ENCODE results near the gene PSAT1. TPM values are rescaled to one million over a fixed set of nuclear protein-coding genes. Genes with fewer than 3 reads are reported as not detected.

PSAT1 gene
- total RNA-seq, 2 donors from 2014 or later, result 1.6 to 1.9 TPM

- Histone ChIP-seq H3K36me3 (no peaks in the 10 kb centered on the region), H3K4me1 (ENCODE audit: control insufficient read depth in 1 of 2, low read depth in 2 of 2) (no peaks in the 10 kb centered on the region), H3K27ac (no peak overlapping the region), H3K27me3 (replicated peaks; ENCODE audit: insufficient read depth) (no peaks in the 10 kb centered on the region), H3K9me3 (no peaks in the 10 kb centered on the region), H3K4me3 (no peak overlapping the region)
- TF ChIP-seq, protein P1, sequence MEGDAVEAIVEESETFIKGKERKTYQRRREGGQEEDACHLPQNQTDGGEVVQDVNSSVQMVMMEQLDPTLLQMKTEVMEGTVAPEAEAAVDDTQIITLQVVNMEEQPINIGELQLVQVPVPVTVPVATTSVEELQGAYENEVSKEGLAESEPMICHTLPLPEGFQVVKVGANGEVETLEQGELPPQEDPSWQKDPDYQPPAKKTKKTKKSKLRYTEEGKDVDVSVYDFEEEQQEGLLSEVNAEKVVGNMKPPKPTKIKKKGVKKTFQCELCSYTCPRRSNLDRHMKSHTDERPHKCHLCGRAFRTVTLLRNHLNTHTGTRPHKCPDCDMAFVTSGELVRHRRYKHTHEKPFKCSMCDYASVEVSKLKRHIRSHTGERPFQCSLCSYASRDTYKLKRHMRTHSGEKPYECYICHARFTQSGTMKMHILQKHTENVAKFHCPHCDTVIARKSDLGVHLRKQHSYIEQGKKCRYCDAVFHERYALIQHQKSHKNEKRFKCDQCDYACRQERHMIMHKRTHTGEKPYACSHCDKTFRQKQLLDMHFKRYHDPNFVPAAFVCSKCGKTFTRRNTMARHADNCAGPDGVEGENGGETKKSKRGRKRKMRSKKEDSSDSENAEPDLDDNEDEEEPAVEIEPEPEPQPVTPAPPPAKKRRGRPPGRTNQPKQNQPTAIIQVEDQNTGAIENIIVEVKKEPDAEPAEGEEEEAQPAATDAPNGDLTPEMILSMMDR (IDR thresholded peaks at IDR 0.05), result no peak
- no peak for DNase-seq (ENCODE audit: low spot score)
- no peak for ATAC-seq (ENCODE audit: insufficient number of reproducible peaks, low FRiP score, low read depth)
These were observed 59.7 kb downstream of the PSAT1 start for GRCh38 chr9:78356634-78357033.

DNA sequence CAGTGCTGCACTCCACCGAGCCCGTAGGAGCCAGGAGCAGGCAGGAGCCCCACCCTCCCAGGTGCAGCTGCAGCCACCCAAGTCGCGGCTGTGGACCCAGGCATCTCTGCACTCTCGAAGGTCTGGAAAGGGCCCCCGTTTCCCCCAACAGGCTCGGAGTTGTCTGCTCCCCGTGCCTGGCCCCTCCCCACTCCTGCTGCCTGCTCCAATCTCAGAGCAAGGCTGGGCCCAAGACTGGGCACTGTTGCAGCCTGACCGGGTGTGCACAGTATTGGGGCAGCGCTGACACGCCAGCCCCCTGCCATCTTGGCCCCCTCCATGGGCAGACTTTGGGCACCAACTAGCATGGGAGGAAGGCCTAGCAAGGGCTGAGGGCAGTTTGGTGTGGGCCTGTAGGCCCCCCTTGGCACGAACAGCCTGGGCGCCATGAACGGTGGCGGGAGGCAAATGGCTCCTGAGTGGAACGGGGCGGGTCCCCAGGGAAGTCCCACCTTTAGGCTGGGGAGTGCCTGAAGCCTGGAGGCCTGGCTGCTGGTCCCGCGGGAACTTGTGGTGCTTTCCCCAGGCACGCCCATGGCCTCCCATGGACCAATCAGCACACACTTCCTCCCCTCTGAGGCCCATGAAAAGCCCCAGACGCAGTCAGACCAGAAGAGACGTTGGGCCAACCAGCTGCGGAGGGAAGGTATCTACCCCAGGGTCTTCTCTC is 60.4 kb downstream of the PSAT1 start:
- TF ChIP-seq, protein P1 (IDR thresholded peaks at IDR 0.05), result no peak
- ATAC-seq (ENCODE audit: insufficient number of reproducible peaks, low FRiP score, low read depth) (no peak), DNase-seq (ENCODE audit: low spot score) (no peak)
- H3K27ac ChIP-seq, result no peak overlapping the region
- no peak overlapping the region for H3K4me3 ChIP-seq
- H3K36me3 ChIP-seq, result no peaks in the 10 kb centered on the region
- H3K4me1 ChIP-seq (ENCODE audit: control insufficient read depth in 1 of 2, low read depth in 2 of 2), result no peaks in the 10 kb centered on the region
- no peaks in the 10 kb centered on the region for H3K27me3 ChIP-seq (replicated peaks; ENCODE audit: insufficient read depth)
- H3K9me3 ChIP-seq, result no peaks in the 10 kb centered on the region

DNA sequence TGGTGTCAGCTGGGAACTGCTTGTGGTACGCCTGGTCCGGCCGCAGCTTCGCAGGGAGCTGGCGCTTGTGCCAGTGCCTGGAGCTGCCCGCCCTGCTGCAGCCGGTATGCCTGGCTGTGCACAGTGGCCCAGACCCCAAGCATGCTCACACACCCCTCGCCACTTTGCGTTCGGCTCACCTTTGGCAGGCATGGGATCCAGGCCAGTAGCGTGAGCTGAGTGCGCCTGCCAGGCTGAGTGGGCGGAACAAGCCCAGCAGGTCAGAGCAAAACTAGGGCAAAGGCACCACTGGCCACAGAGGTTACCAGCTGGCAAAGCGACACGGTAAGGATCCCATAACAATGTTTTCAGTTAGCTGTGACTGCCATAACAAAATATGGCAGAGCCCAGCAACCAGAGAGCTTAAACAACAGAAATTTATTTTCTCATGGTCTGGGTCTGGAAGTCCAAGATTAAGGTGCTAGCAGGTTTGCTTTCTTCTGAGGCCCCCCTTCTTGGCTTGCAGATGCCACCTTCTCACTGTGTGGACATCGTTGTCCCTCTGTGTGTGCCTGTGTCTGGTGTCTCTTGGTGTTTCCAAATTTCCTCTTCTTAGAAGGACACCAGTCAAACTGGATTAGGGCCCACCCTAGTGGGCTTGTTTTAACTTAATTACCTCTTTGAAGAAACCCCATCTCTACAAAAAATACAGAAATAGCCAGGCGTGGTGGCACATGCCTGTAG is 61.6 kb downstream of the PSAT1 start:
- ATAC-seq (ENCODE audit: insufficient number of reproducible peaks, low FRiP score, low read depth), result no peak
- TF ChIP-seq, protein P1 (IDR thresholded peaks at IDR 0.05), result no peak

DNA sequence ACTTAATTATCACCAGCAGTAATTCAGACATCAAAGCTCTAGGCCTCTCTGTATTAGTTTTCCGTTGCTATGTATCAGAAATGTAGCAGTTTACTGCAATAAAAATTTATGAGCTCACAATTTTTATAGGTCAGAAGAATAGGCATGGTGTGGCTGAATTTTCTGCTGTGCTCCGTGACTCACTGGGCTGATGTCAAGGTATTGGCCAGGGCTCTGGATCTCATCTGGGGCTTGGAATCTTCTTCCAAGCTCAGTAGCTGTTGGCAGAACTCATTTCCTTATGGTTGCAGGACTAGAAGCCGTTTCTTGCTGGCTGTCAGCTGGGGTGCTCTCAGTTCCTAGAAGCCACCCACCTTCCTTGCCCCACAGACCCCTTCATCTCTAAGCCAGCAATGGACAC is 66.3 kb downstream of the PSAT1 start:
- Histone ChIP-seq H3K4me3 (no peak overlapping the region), H3K36me3 (no peaks in the 10 kb centered on the region), H3K4me1 (ENCODE audit: control insufficient read depth in 1 of 2, low read depth in 2 of 2) (no peaks in the 10 kb centered on the region), H3K27ac (no peak overlapping the region), H3K27me3 (replicated peaks; ENCODE audit: insufficient read depth) (no peaks in the 10 kb centered on the region), H3K9me3 (no peaks in the 10 kb centered on the region)
- ATAC-seq (ENCODE audit: insufficient number of reproducible peaks, low FRiP score, low read depth) (no peak), DNase-seq (ENCODE audit: low spot score) (no peak)
- TF ChIP-seq, protein P1 (IDR thresholded peaks at IDR 0.05), result no peak

More for the DNA sequence above, 61.6 kb downstream of the PSAT1 start:
- H3K4me3 ChIP-seq, result no peak overlapping the region
- no peaks in the 10 kb centered on the region for H3K9me3 ChIP-seq
- no peaks in the 10 kb centered on the region for H3K4me1 ChIP-seq (ENCODE audit: control insufficient read depth in 1 of 2, low read depth in 2 of 2)
- no peaks in the 10 kb centered on the region for H3K27me3 ChIP-seq (replicated peaks; ENCODE audit: insufficient read depth)
- DNase-seq (ENCODE audit: low spot score), result no peak
- H3K27ac ChIP-seq, result no peak overlapping the region
- H3K36me3 ChIP-seq, result no peaks in the 10 kb centered on the region

Measured in thoracic aorta (tissue), 2 donors.